Measurements from ENCODE around the gene LYZL2. TPM values are rescaled to one million over a fixed set of nuclear protein-coding genes. Genes with fewer than 3 reads are reported as not detected.

Gene LYZL2
- total and polyA plus RNA-seq, 2 of the 8 experiments (the other 6 are each of a cell fraction or from before 2014, with no cell fraction given), result not detected

DNA sequence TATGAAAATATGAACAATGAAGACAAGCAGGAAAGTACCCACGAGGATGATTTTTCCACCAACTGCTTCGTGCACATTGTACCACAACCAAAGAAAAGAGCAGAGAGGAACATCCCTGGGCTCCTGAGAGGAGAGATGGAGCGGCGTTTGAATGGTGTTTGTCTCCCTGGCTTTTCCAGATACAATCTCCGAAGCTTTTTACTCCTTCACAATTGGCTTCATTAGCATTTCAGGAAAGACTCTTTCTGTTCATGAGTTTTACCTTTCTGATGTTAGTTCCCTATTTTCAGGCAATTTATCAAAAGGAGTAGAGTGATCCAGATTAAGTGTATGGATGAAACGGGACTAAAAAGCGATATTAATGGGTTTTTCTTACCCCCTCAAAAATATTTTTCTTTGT is 49.3 kb downstream of the LYZL2 start:
- Histone ChIP-seq H3K23ac (ENCODE audit: insufficient read length) (no peak overlapping the region), H3K4me3 (ENCODE audit: extremely low read depth in 1 of 4, insufficient read depth in 2 of 4, low read depth in 3 of 4, low read length in 4 of 4) (no peak overlapping the region), H3K27me3 (replicated peaks in 1 of 4; ENCODE audit: control insufficient read depth in 3 of 4, extremely low read depth in 1 of 4, insufficient read depth in 3 of 4, low read length in 3 of 4) (0 out of 7 replicates have a peak, but pooled peaks cover 0 to 2% (median 0%) of the 10 kb centered on the region in 4 experiments), H2AFZ (ENCODE audit: low read length) (no peak overlapping the region), H2BK5ac (ENCODE audit: low read depth, low read length) (no peak overlapping the region), H3K9me3 (ENCODE audit: insufficient read depth in 2 of 2, low read depth in 1 of 2, low read length in 1 of 2) (no peaks in the 10 kb centered on the region), H2BK120ac (replicated peaks; ENCODE audit: low read depth, low read length) (no peak overlapping the region), H3K18ac (ENCODE audit: extremely low read depth, low read length) (no peak overlapping the region), H2BK20ac (ENCODE audit: low read length) (no peak overlapping the region), H3K79me2 (ENCODE audit: control insufficient read depth in 1 of 2, insufficient read depth in 2 of 2, low read length in 2 of 2) (no peaks in the 10 kb centered on the region), H4K91ac (replicated peaks; ENCODE audit: insufficient read length, low read length) (no peak overlapping the region), H4K8ac (ENCODE audit: extremely low read depth, insufficient read depth, low read length) (no peak overlapping the region), H4K20me1 (replicated peaks in 1 of 2; ENCODE audit: control insufficient read depth in 1 of 2, insufficient read depth in 2 of 2, low read length in 2 of 2) (no peaks in the 10 kb centered on the region), H3K23me2 (ENCODE audit: low read depth, low read length) (no peaks in the 10 kb centered on the region), H2BK15ac (ENCODE audit: low read length) (no peak overlapping the region), H3K56ac (replicated peaks; ENCODE audit: insufficient read length, low read depth, low read length) (no peak overlapping the region), H3K79me1 (ENCODE audit: low read depth, low read length) (no peaks in the 10 kb centered on the region), H3K36me3 (ENCODE audit: control insufficient read depth in 2 of 4, insufficient read depth in 4 of 4, low read length in 3 of 4) (no peaks in the 10 kb centered on the region), H3K14ac (ENCODE audit: insufficient read length) (no peak overlapping the region), H2AK5ac (ENCODE audit: low read depth, low read length) (no peak overlapping the region), H3K4me2 (ENCODE audit: insufficient read depth in 1 of 2, low read depth in 2 of 2, low read length in 2 of 2) (no peak overlapping the region), H3K4ac (replicated peaks; ENCODE audit: insufficient read length, low read depth, low read length) (no peak overlapping the region), H3K27ac (ENCODE audit: low read depth, low read length) (no peak overlapping the region), H3K9ac (replicated peaks in 1 of 4; ENCODE audit: extremely low read depth in 1 of 4, low read depth in 3 of 4, low read length in 3 of 4) (no peak overlapping the region), H3K4me1 (replicated peaks in 1 of 4; ENCODE audit: control insufficient read depth in 3 of 4, insufficient read depth in 4 of 4, low read length in 3 of 4) (no peaks in the 10 kb centered on the region), H2BK12ac (ENCODE audit: low read depth, low read length) (no peak overlapping the region), H4K5ac (ENCODE audit: insufficient read length, low read depth, low read length) (no peak overlapping the region)
- 79% methylated on average over 7 of the region's 7 CpGs; no CpG with 5 or more reads in 1 of the 2 experiments for WGBS, 2 experiments (ENCODE audit: extremely low coverage in 1 of 2, insufficient coverage in 1 of 2, insufficient read length in 1 of 2, insufficient replicate concordance in 2 of 2, low coverage in 1 of 2, low lambda C conversion rate in 2 of 2, missing lambda C conversion rate in 1 of 2)
- DNase-seq (ENCODE audit: low read depth in 1 of 2, low spot score in 2 of 2) (no peak), FAIRE-seq (no peak)
- ChIA-PET POLR2A (ENCODE audit: partially characterized antibody) (no interaction called here), CTCF (ENCODE audit: partially characterized antibody) (interaction anchor here (1.4 to 5.4 kb wide), 9 partner anchors 10 to 188 kb away, joined by 3 to 38 read pairs (median 15); no protein-coding TSS in a partner anchor)
- no peak for TF ChIP-seq RNF2 (IDR thresholded peaks at IDR 0.05; ENCODE audit: borderline replicate concordance, low read depth, low read length, missing control alignments, poor library complexity, severe bottlenecking)
- TF ChIP-seq CTBP2 (IDR thresholded peaks at IDR 0.05; ENCODE audit: borderline replicate concordance, insufficient read depth, insufficient read length, low read length), result no peak
- no peak for TF ChIP-seq RXRA (IDR thresholded peaks at IDR 0.05; ENCODE audit: insufficient read depth, low read depth, low read length)
- TF ChIP-seq BRCA1 (IDR thresholded peaks at IDR 0.05; ENCODE audit: low read depth, low read length), result no peak
- no peak for TF ChIP-seq SP4 (IDR thresholded peaks at IDR 0.05; ENCODE audit: low read length)
- TF ChIP-seq SUZ12 (IDR thresholded peaks at IDR 0.05; ENCODE audit: low read length), result no peak
- TF ChIP-seq ASH2L (IDR thresholded peaks at IDR 0.05; ENCODE audit: low read length), result no peak
- TF ChIP-seq HDAC6 (IDR thresholded peaks at IDR 0.05; ENCODE audit: low read depth, low read length), result no peak
- no peak for TF ChIP-seq KDM4A (IDR thresholded peaks at IDR 0.05; ENCODE audit: low read depth, low read length, severe bottlenecking)
- no peak for TF ChIP-seq SIRT6 (IDR thresholded peaks at IDR 0.05; ENCODE audit: low read length)
- TF ChIP-seq CEBPB (IDR thresholded peaks at IDR 0.05; ENCODE audit: low read depth, low read length), result no peak
- TF ChIP-seq JUN (IDR thresholded peaks at IDR 0.05; ENCODE audit: low read depth, low read length), result no peak
